ENCODE measurements around the gene CFAP77.

DNA sequence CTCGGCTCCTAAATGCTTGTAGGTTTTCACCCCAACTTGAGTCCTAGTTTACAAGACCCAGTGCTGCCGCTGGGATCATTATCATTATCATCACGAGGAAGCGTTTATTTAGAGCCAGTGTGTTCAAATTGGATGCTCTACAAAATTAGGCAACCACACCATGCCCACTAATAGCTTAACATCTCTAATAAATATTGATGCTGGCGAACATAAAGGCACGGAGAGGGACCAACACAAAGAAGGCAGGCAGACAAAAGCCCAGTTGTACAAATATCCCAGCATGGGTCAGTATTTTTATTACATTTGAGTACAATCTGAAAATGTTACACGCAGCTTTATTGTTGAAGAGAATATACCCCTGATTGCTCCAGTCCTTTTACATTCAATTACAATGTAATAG is 4.7 kb downstream of the CFAP77 start:
- TF ChIP-seq POLR2AphosphoS5 (IDR thresholded peaks at IDR 0.05) (no peak), POLR2A (IDR thresholded peaks at IDR 0.05) (no peak), EP300 (IDR thresholded peaks at IDR 0.05) (no peak)
- TF ChIP-seq, protein P1, sequence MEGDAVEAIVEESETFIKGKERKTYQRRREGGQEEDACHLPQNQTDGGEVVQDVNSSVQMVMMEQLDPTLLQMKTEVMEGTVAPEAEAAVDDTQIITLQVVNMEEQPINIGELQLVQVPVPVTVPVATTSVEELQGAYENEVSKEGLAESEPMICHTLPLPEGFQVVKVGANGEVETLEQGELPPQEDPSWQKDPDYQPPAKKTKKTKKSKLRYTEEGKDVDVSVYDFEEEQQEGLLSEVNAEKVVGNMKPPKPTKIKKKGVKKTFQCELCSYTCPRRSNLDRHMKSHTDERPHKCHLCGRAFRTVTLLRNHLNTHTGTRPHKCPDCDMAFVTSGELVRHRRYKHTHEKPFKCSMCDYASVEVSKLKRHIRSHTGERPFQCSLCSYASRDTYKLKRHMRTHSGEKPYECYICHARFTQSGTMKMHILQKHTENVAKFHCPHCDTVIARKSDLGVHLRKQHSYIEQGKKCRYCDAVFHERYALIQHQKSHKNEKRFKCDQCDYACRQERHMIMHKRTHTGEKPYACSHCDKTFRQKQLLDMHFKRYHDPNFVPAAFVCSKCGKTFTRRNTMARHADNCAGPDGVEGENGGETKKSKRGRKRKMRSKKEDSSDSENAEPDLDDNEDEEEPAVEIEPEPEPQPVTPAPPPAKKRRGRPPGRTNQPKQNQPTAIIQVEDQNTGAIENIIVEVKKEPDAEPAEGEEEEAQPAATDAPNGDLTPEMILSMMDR (IDR thresholded peaks at IDR 0.05) = no peak

Measured in sigmoid colon (tissue), 4 donors.